Large intestine (tissue), 3 donors: Measurements from ENCODE around the gene ADARB1. TPM values are rescaled to one million over a fixed set of nuclear protein-coding genes. Genes with fewer than 3 reads are reported as not detected.
"Not testable (repeated sequence)": the region's sequence is repeated elsewhere in the genome, so short reads cannot be mapped to it uniquely, and the experiment has no call there.

Experiments used
- DNase-seq, 2 donors: peaks; one replicate each; pipeline versions ENCODE4 v3.0.0 to v3.0.0-alpha.2; 2013
- H3K27ac ChIP-seq: one replicate; pipeline ENCODE4 v1.5.1; 2013; ENCODE audit warnings: low read length
- H3K27me3 ChIP-seq: 2 replicates; pipeline ENCODE4 v1.6.1; 2013; ENCODE audit warnings: low read length; ENCODE audit not compliant: control insufficient read depth, insufficient read depth
- H3K36me3 ChIP-seq: 2 replicates; pipeline ENCODE4 v1.6.1; 2013; ENCODE audit warnings: low read length; ENCODE audit not compliant: control insufficient read depth, insufficient read depth
- H3K4me1 ChIP-seq: one replicate; pipeline ENCODE4 v1.6.1; 2013; ENCODE audit warnings: low read length; ENCODE audit not compliant: control insufficient read depth, insufficient read depth
- H3K4me3 ChIP-seq: one replicate; pipeline ENCODE4 v1.5.1; 2013; ENCODE audit warnings: low read length
- H3K9me3 ChIP-seq: one replicate; pipeline ENCODE4 v1.6.1; 2013; ENCODE audit warnings: mild to moderate bottlenecking, low read depth, low read length, moderate library complexity; ENCODE audit not compliant: control insufficient read depth
- WGBS: methylation state at CpG from one replicate; pipeline ENCODE4 v1.1.5; 2013; ENCODE audit warnings: low lambda C conversion rate; ENCODE audit not compliant: insufficient coverage; 5-methylcytosine and 5-hydroxymethylcytosine counted together
- polyA plus RNA-seq: library from polyadenylated mRNA; unstranded; fragments of 120-200 nt; gene quantifications from one replicate; pipeline ENCODE4 v1.2.1, GENCODE V29; 2013

ADARB1 gene
- polyA plus RNA-seq, 1 donor = 12.1 TPM

DNA sequence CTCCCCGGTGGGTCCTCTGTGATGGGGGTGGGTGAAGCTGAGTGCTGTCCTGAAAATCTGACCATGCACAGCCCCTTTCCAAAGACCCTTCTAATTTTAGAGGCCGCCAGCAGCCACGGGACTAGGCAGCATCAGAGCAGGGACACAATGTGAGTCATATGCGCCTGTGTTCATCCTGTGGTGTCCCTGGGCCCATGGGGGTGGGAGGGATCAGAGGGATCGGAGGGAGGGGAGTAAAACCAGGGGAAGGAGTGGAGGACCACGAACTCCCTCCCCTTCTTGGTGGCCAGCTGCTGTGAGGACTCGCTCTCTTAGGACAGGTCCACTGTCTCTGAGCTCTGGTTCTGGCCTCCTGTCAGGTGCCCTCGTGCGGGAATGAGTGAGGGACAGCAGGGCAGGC lies 61.5 kb downstream of the ADARB1 start:
- Histone ChIP-seq H3K27ac (no peak overlapping the region), H3K4me3 (no peak overlapping the region), H3K4me1 (peaks cover 15% of the 10 kb centered on the region), H3K9me3 (no peaks in the 10 kb centered on the region), H3K27me3 (no peaks in the 10 kb centered on the region), H3K36me3 (no peaks in the 10 kb centered on the region)
- WGBS = no CpG with 5 or more reads among the region's 9 CpGs
- no peak for DNase-seq

DNA sequence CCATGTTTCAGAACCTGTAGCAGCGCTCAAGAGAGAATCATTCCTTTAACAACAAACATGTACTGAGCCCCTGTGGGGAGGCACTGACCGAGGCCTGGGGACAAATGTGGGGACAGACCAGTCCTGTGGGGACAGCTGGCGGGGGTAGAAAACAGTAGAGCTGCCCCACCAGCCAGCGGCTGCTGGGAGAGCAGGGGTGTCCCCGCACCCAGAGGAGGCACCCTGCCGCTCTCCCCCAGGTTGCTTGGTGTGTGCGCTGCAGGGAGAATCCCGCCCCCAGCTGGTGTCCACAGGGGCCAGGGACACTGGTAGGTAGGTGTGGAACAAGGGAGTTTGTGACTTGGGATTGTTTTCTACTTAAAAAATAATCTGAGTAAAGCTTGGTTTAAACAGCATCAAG lies 62.1 kb downstream of the ADARB1 start:
- H3K36me3 ChIP-seq = no peaks in the 10 kb centered on the region
- no peaks in the 10 kb centered on the region for H3K27me3 ChIP-seq
- no CpG with 5 or more reads among the region's 8 CpGs for WGBS
- H3K9me3 ChIP-seq = no peaks in the 10 kb centered on the region
- no peak for DNase-seq
- peaks cover 13% of the 10 kb centered on the region for H3K4me1 ChIP-seq
- no peak overlapping the region for H3K27ac ChIP-seq
- no peak overlapping the region for H3K4me3 ChIP-seq

DNA sequence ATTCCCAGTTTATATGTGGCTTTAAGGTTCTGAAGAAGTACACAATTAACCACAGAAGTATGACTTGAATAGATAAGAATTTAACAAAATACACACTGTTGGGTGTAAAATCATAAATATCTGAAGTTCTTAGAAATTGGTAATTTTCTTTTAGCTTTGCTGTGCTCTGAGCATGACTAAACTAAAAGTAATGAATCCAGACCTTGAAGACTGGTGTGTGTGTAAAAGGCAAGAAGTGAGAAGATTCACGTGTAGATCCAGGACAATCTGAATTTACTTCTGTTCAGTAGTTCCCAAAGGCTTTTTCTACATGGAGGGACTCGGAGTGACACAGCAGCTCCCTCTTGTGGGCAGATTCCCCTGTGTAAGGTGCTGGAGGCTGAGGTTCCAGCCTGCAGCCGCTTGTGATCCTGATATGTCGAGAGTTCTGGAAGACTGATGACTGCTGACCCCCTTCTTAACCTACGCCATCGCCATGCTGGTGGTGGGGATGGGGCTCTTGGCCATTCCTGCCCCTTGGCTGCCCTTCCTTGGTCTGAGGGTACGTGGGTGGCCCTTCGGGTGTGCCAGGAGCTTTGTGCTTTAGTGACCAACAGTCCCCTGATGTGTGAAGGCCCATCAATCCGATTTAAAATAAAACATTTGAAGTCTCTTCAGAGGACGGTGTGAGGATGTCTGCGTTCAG lies 62.7 kb downstream of the ADARB1 start:
- no CpG with 5 or more reads among the region's 11 CpGs for WGBS
- H3K9me3 ChIP-seq = no peaks in the 10 kb centered on the region
- H3K36me3 ChIP-seq = no peaks in the 10 kb centered on the region
- no peak overlapping the region for H3K4me3 ChIP-seq
- H3K4me1 ChIP-seq = peaks cover 13% of the 10 kb centered on the region
- H3K27me3 ChIP-seq = no peaks in the 10 kb centered on the region
- peak; percentile 81 to 84 for DNase-seq
- H3K27ac ChIP-seq = peak overlapping the region; percentile 89

DNA sequence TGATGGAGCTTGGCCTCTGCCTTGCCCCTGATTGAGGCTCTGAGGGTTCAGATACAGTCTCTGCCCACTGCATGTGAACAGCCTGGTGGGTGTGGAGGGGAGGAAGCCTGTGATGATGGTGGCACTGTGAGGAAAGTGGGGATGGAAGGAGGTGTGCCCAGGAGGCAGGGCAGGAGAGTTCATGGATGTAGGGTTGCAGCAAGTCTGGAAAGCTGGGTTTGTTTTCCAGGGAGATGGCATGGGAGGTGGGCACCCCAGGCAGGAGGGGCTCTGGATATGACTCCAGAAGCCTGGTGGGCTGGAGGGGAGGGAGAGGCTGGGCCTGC lies 63.2 kb downstream of the ADARB1 start:
- peak overlapping the region; percentile 89 for H3K27ac ChIP-seq
- H3K4me1 ChIP-seq = peaks cover 13% of the 10 kb centered on the region

DNA sequence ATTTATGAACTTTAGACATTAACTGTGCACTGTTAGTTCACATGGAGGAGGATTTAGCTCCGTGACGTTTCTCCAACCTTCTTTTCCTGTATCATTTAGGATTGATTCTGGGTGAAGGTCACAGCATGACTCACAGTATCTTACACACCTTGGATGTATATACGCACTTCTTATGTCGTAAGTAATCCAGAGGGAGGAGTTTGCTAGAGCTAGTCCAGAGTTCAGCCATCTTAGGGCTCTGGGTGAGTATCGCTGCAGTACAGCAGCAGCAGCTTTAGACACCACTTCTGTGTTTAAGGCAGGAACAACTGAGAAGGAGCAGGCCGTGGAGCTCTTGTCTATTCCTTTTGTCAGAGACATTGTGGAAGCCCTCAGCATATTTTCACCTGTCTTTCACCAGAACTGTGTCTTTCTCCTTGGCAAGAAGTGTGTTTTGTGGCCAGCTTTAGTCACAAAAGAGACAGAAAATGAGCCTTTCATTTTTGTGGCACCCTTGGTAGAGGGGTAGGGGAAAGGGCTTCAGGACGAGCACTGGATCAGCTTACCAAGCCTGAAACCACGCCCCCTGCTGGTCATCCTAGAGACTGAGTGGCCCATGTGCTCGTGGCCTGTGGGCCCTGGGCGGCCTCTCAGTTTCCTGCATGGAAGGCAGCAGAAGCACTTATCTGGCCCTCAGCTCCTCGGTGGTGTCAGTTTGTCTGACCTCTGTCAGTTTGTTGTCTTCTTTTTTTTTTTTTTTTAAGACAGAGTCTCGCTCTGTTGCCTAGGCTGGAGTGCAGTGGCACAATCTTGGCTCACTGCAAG lies 64.0 kb downstream of the ADARB1 start:
- Histone ChIP-seq H3K4me3 (no peak overlapping the region), H3K27me3 (no peaks in the 10 kb centered on the region), H3K36me3 (peaks cover 2% of the 10 kb centered on the region), H3K9me3 (no peaks in the 10 kb centered on the region), H3K4me1 (peaks cover 13% of the 10 kb centered on the region), H3K27ac (peak overlapping the region; percentile 89)
- DNase-seq = peak; percentile 90 to 95
- no CpG with 5 or more reads among the region's 12 CpGs for WGBS

More for the DNA sequence above, 63.2 kb downstream of the ADARB1 start:
- no peak for DNase-seq
- Histone ChIP-seq H3K4me3 (no peak overlapping the region), H3K36me3 (no peaks in the 10 kb centered on the region), H3K27me3 (no peaks in the 10 kb centered on the region), H3K9me3 (no peaks in the 10 kb centered on the region)

DNA sequence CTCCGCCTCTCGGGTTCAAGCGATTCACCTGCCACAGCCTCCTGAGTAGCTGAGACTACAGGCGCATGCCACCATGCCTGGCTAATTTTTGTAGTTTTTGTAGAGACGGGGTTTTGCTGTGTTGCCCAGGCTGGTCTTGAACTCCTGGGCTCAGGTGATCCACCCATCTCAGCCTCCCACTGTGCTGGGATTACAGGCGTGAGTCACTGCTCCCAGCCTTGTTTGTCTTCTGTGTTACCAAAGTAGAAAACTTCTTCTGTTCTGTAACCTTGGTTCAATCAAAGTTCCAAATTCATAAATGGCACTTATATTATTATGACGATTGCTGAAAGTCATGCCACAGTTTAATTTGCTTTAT lies 64.6 kb downstream of the ADARB1 start:
- H3K4me3 ChIP-seq, H3K36me3 ChIP-seq, DNase-seq, H3K27ac ChIP-seq, H3K27me3 ChIP-seq, H3K9me3 ChIP-seq: not testable (repeated sequence)
- WGBS = 92% methylated on average over 1 of the region's 7 CpGs
- peaks cover 13% of the 10 kb centered on the region for H3K4me1 ChIP-seq

DNA sequence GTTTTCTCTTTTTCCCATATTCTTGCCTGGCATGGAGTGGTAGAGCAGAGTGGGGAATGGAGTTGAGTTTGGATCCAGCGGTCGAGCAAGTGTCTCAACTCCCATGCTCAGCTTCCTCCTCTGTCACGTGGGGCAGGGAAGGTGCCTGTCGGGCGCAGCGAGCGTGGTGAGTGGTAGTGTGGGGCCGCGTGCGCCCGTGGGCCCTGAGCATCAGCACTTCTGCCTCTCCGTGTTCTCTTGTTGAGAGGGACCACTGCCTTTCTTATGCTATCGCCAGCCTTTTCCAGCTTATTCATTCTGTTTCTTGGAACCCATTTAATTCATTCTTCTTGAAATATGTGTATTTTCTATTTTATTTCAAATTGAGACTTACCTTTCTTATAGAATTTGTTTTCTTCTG lies 65.1 kb downstream of the ADARB1 start:
- 96% methylated on average over 3 of the region's 13 CpGs for WGBS

DNA sequence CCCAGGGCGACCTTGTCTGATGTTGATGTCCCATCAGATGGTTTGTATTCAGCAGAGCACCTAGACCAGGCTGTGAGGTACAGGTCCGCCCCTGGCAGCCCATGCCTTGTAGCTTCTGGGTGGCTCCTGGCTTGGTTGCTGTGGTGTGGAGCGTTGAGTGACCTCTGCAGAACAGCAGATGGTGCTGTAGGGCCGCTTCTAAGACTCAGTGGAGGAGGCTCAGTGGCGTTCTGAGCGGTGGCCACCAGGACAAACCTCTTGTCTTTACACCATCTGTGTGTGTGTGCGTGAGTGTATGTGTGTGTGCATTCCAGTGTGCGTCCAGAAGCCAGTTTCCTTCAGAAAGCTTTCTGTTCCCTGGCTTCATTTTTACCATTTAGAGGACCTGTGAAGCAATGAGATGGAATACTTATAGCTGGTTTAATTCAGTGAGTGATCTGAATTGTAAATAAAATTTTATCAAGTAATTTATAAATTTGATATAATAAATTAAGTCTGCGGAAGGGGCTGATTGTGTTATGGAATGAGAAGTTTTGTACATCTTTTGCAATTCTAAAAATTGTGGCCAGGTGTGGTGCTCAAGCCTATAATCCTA lies 66.1 kb downstream of the ADARB1 start:
- H3K9me3 ChIP-seq = no peaks in the 10 kb centered on the region
- peak; percentile 82 to 86 for DNase-seq
- no peaks in the 10 kb centered on the region for H3K27me3 ChIP-seq
- H3K36me3 ChIP-seq = peaks cover 2% of the 10 kb centered on the region
- no CpG with 5 or more reads among the region's 9 CpGs for WGBS
- peaks cover 13% of the 10 kb centered on the region for H3K4me1 ChIP-seq
- H3K27ac ChIP-seq = no peak overlapping the region
- no peak overlapping the region for H3K4me3 ChIP-seq

More for the DNA sequence above, 65.1 kb downstream of the ADARB1 start:
- DNase-seq = no peak
- no peak overlapping the region for H3K4me3 ChIP-seq
- H3K27ac ChIP-seq = no peak overlapping the region
- H3K36me3 ChIP-seq = peaks cover 2% of the 10 kb centered on the region
- no peaks in the 10 kb centered on the region for H3K9me3 ChIP-seq
- no peaks in the 10 kb centered on the region for H3K27me3 ChIP-seq
- peaks cover 13% of the 10 kb centered on the region for H3K4me1 ChIP-seq

DNA sequence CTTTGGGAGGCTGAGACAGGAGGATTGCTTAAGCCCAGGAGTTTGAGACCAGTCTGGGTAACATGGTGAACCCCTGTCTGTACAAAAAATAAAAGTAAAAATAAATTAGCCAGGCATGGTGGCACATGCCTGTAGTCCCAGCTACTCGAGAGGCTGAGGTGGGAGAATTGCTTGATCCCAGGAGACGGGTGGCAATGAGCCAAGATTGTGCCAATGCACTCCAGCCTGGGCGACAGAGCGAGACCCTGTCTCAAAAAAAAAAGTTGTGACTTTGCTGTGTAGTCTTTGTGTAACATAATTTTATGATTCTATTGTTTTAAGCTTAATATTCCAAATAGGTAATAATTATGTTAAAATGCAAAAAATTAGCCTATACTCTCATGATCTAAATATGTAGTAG lies 66.6 kb downstream of the ADARB1 start:
- 80% methylated on average over 1 of the region's 4 CpGs for WGBS
- H3K36me3 ChIP-seq, H3K27me3 ChIP-seq, H3K27ac ChIP-seq, H3K9me3 ChIP-seq, DNase-seq, H3K4me3 ChIP-seq: not testable (repeated sequence)
- H3K4me1 ChIP-seq = peaks cover 13% of the 10 kb centered on the region

DNA sequence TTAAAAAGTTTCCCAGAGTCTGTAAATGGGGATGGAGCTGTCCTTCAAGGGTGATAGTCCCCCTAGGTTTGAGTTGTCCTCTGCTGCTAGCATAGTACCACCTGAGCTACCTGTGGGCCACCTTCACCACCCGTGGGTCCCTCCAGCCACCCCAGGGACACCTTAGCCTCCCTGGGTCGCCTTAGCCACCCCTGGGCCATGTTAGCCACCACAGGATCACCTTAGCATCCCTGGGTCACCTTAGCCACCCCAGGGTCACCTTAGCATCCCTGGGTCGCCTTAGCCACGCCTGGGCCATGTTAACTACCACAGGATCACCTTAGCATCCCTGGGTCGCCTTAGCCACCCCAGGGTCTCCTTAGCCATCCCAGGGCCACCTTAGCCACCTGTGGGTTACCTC lies 67.1 kb downstream of the ADARB1 start:
- DNase-seq = no peak
- no CpG with 5 or more reads among the region's 5 CpGs for WGBS
- Histone ChIP-seq H3K36me3 (peaks cover 2% of the 10 kb centered on the region), H3K9me3 (no peaks in the 10 kb centered on the region), H3K27ac (no peak overlapping the region), H3K4me1 (peaks cover 13% of the 10 kb centered on the region), H3K4me3 (no peak overlapping the region), H3K27me3 (no peaks in the 10 kb centered on the region)
